Rectal smooth muscle tissue (tissue), 1 donor: Measurements from ENCODE around the gene PHF2.

ENCODE experiments used
- H3K27ac ChIP-seq: one replicate; pipeline ENCODE4 v1.7.0; 2013; ENCODE audit warnings: low read depth, low read length, inconsistent platforms
- H3K27me3 ChIP-seq: one replicate; pipeline ENCODE4 v1.7.0; 2013; ENCODE audit warnings: low read length; ENCODE audit not compliant: control insufficient read depth, insufficient read depth
- H3K36me3 ChIP-seq: one replicate; pipeline ENCODE4 v1.7.0; 2013; ENCODE audit warnings: low read length; ENCODE audit not compliant: control insufficient read depth, insufficient read depth
- H3K4me1 ChIP-seq: one replicate; pipeline ENCODE4 v1.7.0; 2013; ENCODE audit warnings: low read length; ENCODE audit not compliant: control insufficient read depth, insufficient read depth
- H3K4me3 ChIP-seq: one replicate; pipeline ENCODE4 v1.7.0; 2013; ENCODE audit warnings: low read length
- H3K9ac ChIP-seq: one replicate; pipeline ENCODE4 v1.7.0; 2013; ENCODE audit warnings: low read length

The PHF2 gene

GRCh38 chr9:93617273-93617672 lies 40.9 kb downstream of the PHF2 start:
- H3K4me3 ChIP-seq, result no peak overlapping the region
- H3K9ac ChIP-seq, result no peak overlapping the region
- no peaks in the 10 kb centered on the region for H3K36me3 ChIP-seq
- H3K27ac ChIP-seq, result no peak overlapping the region
- peaks cover 3% of the 10 kb centered on the region for H3K4me1 ChIP-seq
- H3K27me3 ChIP-seq, result no peaks in the 10 kb centered on the region

- no peak overlapping the region for H3K27ac ChIP-seq
- no peak overlapping the region for H3K9ac ChIP-seq
- no peaks in the 10 kb centered on the region for H3K27me3 ChIP-seq
- H3K36me3 ChIP-seq, result no peaks in the 10 kb centered on the region
- no peaks in the 10 kb centered on the region for H3K4me1 ChIP-seq
- no peak overlapping the region for H3K4me3 ChIP-seq
These were observed 42.9 kb downstream of the PHF2 start for GRCh38 chr9:93619272-93619775.

- H3K27ac ChIP-seq, result no peak overlapping the region
- H3K9ac ChIP-seq, result no peak overlapping the region
- no peak overlapping the region for H3K4me3 ChIP-seq
- H3K4me1 ChIP-seq, result no peaks in the 10 kb centered on the region
- H3K27me3 ChIP-seq, result no peaks in the 10 kb centered on the region
- H3K36me3 ChIP-seq, result no peaks in the 10 kb centered on the region
These were observed 43.7 kb downstream of the PHF2 start for GRCh38 chr9:93620041-93620506.

GRCh38 chr9:93620881-93621820 lies 44.8 kb downstream of the PHF2 start:
- no peaks in the 10 kb centered on the region for H3K36me3 ChIP-seq
- H3K9ac ChIP-seq, result no peak overlapping the region
- H3K27ac ChIP-seq, result no peak overlapping the region
- H3K4me1 ChIP-seq, result no peaks in the 10 kb centered on the region
- no peaks in the 10 kb centered on the region for H3K27me3 ChIP-seq
- H3K4me3 ChIP-seq, result no peak overlapping the region

- H3K27ac ChIP-seq, result no peak overlapping the region
- no peaks in the 10 kb centered on the region for H3K4me1 ChIP-seq
- no peaks in the 10 kb centered on the region for H3K27me3 ChIP-seq
- H3K36me3 ChIP-seq, result no peaks in the 10 kb centered on the region
- H3K9ac ChIP-seq, result no peak overlapping the region
- no peak overlapping the region for H3K4me3 ChIP-seq
These were observed 45.5 kb downstream of the PHF2 start for GRCh38 chr9:93621922-93622321.

GRCh38 chr9:93622691-93623090 lies 46.3 kb downstream of the PHF2 start:
- no peak overlapping the region for H3K9ac ChIP-seq
- H3K4me3 ChIP-seq, result no peak overlapping the region
- no peaks in the 10 kb centered on the region for H3K36me3 ChIP-seq
- no peak overlapping the region for H3K27ac ChIP-seq
- H3K27me3 ChIP-seq, result no peaks in the 10 kb centered on the region
- no peaks in the 10 kb centered on the region for H3K4me1 ChIP-seq

GRCh38 chr9:93623753-93624152 lies 47.4 kb downstream of the PHF2 start:
- Histone ChIP-seq H3K27me3 (no peaks in the 10 kb centered on the region), H3K4me1 (no peaks in the 10 kb centered on the region), H3K27ac (no peak overlapping the region), H3K36me3 (no peaks in the 10 kb centered on the region), H3K4me3 (no peak overlapping the region), H3K9ac (no peak overlapping the region)

- Histone ChIP-seq H3K36me3 (no peaks in the 10 kb centered on the region), H3K4me3 (no peak overlapping the region), H3K27ac (no peak overlapping the region), H3K4me1 (no peaks in the 10 kb centered on the region), H3K27me3 (no peaks in the 10 kb centered on the region), H3K9ac (no peak overlapping the region)
These were observed 48.0 kb downstream of the PHF2 start for GRCh38 chr9:93624431-93624834.

- Histone ChIP-seq H3K27ac (no peak overlapping the region), H3K27me3 (no peaks in the 10 kb centered on the region), H3K36me3 (no peaks in the 10 kb centered on the region), H3K9ac (no peak overlapping the region), H3K4me1 (no peaks in the 10 kb centered on the region), H3K4me3 (no peak overlapping the region)
These were observed 48.6 kb downstream of the PHF2 start for GRCh38 chr9:93624977-93625376.

- no peaks in the 10 kb centered on the region for H3K27me3 ChIP-seq
These were observed 53.5 kb downstream of the PHF2 start for GRCh38 chr9:93629920-93630319.

GRCh38 chr9:93630806-93631411 lies 54.5 kb downstream of the PHF2 start:
- Histone ChIP-seq H3K27me3 (no peaks in the 10 kb centered on the region), H3K4me3 (no peak overlapping the region), H3K4me1 (no peaks in the 10 kb centered on the region), H3K27ac (no peak overlapping the region), H3K9ac (no peak overlapping the region), H3K36me3 (peaks cover 6% of the 10 kb centered on the region)

More at GRCh38 chr9:93629920-93630319, 53.5 kb downstream of the PHF2 start:
- Histone ChIP-seq H3K9ac (no peak overlapping the region), H3K4me1 (no peaks in the 10 kb centered on the region), H3K4me3 (no peak overlapping the region), H3K36me3 (peaks cover 6% of the 10 kb centered on the region), H3K27ac (no peak overlapping the region)

GRCh38 chr9:93633492-93634221 lies 57.3 kb downstream of the PHF2 start:
- H3K36me3 ChIP-seq, result peaks cover 19% of the 10 kb centered on the region
- no peaks in the 10 kb centered on the region for H3K27me3 ChIP-seq
- no peak overlapping the region for H3K4me3 ChIP-seq
- no peak overlapping the region for H3K9ac ChIP-seq
- no peak overlapping the region for H3K27ac ChIP-seq
- H3K4me1 ChIP-seq, result no peaks in the 10 kb centered on the region
